WTC11 (cell line): ENCODE data around the gene ZNF428. TPM values are rescaled to one million over a fixed set of nuclear protein-coding genes. Genes with fewer than 3 reads are reported as not detected.

Source experiments
- ATAC-seq: fragments of 200-7000 bp; cut with Tn5 transposase; 2 replicates; pipeline ENCODE4 v1.10.0; 2021; ENCODE audit warnings: mild to moderate bottlenecking, moderate library complexity
- CTCF ChIA-PET: fragments of 300-600 bp; sonication (Branson Sonifier 250); formaldehyde crosslinking; loops from one replicate; lab custom pipeline; 2021; ENCODE audit warnings: antibody characterized with exemption; lab: Charles Lee
- POLR2A ChIA-PET: fragments of 350-600 bp; sonication (Branson Sonifier 250); formaldehyde crosslinking; loops from one replicate; lab custom pipeline; 2021; ENCODE audit warnings: antibody characterized with exemption; lab: Charles Lee
- DNase-seq: peaks from one replicate; pipeline ENCODE4 v3.0.0; 2021; ENCODE audit warnings: low spot score
- H3K27ac Mint-ChIP-seq: 2 replicates; pipeline ENCODE4 v1.8.0; 2021; ENCODE audit warnings: mixed read lengths
- H3K27me3 Mint-ChIP-seq: 2 replicates; pipeline ENCODE4 v1.8.0; 2021; ENCODE audit warnings: low read depth, mild to moderate bottlenecking, moderate library complexity, mixed read lengths
- H3K36me3 Mint-ChIP-seq: 2 replicates; pipeline ENCODE4 v1.8.0; 2021; ENCODE audit warnings: mixed read lengths
- H3K4me1 Mint-ChIP-seq: 2 replicates; pipeline ENCODE4 v1.8.0; 2022; ENCODE audit warnings: mixed read lengths
- H3K4me3 Mint-ChIP-seq: 2 replicates; pipeline ENCODE4 v1.8.0; 2021; ENCODE audit warnings: mild to moderate bottlenecking, moderate library complexity, mixed read lengths
- H3K9me3 Mint-ChIP-seq: 2 replicates; pipeline ENCODE4 v1.8.0; 2021; ENCODE audit warnings: mixed read lengths
- EMX1 ChIP-seq: fragments of 250-450 bp; sonication (Bioruptor Pico); IDR thresholded peaks from 2 replicates; pipeline ENCODE4 v1.8.0; 2021; ENCODE audit warnings: mild to moderate bottlenecking
- IRF2 ChIP-seq: sonication (generic); formaldehyde crosslinking; IDR thresholded peaks from 2 replicates; pipeline ENCODE4 v1.8.0; 2022; ENCODE audit warnings: low read depth, missing genetic modification reagents, borderline replicate concordance
- JAZF1 ChIP-seq: fragments of 250-450 bp; sonication (Bioruptor Pico); IDR thresholded peaks from 2 replicates; pipeline ENCODE4 v1.9.0; 2021; ENCODE audit warnings: moderate library complexity, mild to moderate bottlenecking, inconsistent platforms
- NFATC4 ChIP-seq: fragments of 250-450 bp; sonication (Bioruptor Pico); IDR thresholded peaks from 2 replicates; pipeline ENCODE4 v1.9.0; 2021; ENCODE audit warnings: mild to moderate bottlenecking
- NR3C1 ChIP-seq: sonication (generic); formaldehyde crosslinking; conservative IDR thresholded peaks from 2 replicates; pipeline ENCODE4 v1.8.1; 2023; ENCODE audit warnings: low read depth, mild to moderate bottlenecking, missing genetic modification reagents
- PRRX2 ChIP-seq: fragments of 250-450 bp; sonication (Bioruptor Pico); IDR thresholded peaks from 2 replicates; pipeline ENCODE4 v1.8.0; 2021; ENCODE audit warnings: mild to moderate bottlenecking
- RELA ChIP-seq: sonication (generic); formaldehyde crosslinking; IDR thresholded peaks from 2 replicates; pipeline ENCODE4 v1.8.1; 2022; ENCODE audit warnings: missing genetic modification reagents, mild to moderate bottlenecking, borderline replicate concordance
- SMAD3 ChIP-seq: sonication (generic); formaldehyde crosslinking; IDR thresholded peaks from 2 replicates; pipeline ENCODE4 v1.8.0; 2022; ENCODE audit warnings: missing genetic modification reagents, mild to moderate bottlenecking, borderline replicate concordance
- SMAD4 ChIP-seq: sonication (generic); formaldehyde crosslinking; IDR thresholded peaks from 2 replicates; pipeline ENCODE4 v1.8.0; 2022; ENCODE audit warnings: mild to moderate bottlenecking, missing genetic modification reagents
- SP1 ChIP-seq: sonication (generic); formaldehyde crosslinking; conservative IDR thresholded peaks from 2 replicates; pipeline ENCODE4 v1.8.1; 2022; ENCODE audit warnings: missing genetic modification reagents
- ZBTB21 ChIP-seq: sonication (generic); formaldehyde crosslinking; IDR thresholded peaks from 2 replicates; pipeline ENCODE4 v1.8.1; 2023; ENCODE audit warnings: mild to moderate bottlenecking, missing genetic modification reagents, borderline replicate concordance
- ZNF219 ChIP-seq: sonication (generic); formaldehyde crosslinking; IDR thresholded peaks from 2 replicates; pipeline ENCODE4 v1.8.0; 2023; ENCODE audit warnings: missing genetic modification reagents, mild to moderate bottlenecking, borderline replicate concordance
- ZNF317 ChIP-seq: sonication (generic); formaldehyde crosslinking; IDR thresholded peaks from 2 replicates; pipeline ENCODE4 v1.8.1; 2023; ENCODE audit warnings: low read depth, mild to moderate bottlenecking, moderate library complexity, missing genetic modification reagents, borderline replicate concordance
- ZNF423 ChIP-seq: fragments of 250-450 bp; sonication (Bioruptor Pico); IDR thresholded peaks from 2 replicates; pipeline ENCODE4 v2.1.2; 2022; ENCODE audit warnings: mild to moderate bottlenecking, moderate library complexity
- total RNA-seq: library from RNA; stranded (reverse); gene quantifications from 3 replicates; pipeline ENCODE4 v1.2.3, GENCODE V29; 2021
- TF ChIP-seq, protein P1 (sequence below): sonication (generic); formaldehyde crosslinking; IDR thresholded peaks from 2 replicates; pipeline ENCODE4 v1.8.1; 2023; ENCODE audit warnings: mild to moderate bottlenecking, missing genetic modification reagents
- TF ChIP-seq, protein P2 (sequence below): sonication (generic); formaldehyde crosslinking; IDR thresholded peaks from 2 replicates; pipeline ENCODE4 v1.8.0; 2023; ENCODE audit warnings: missing genetic modification reagents
- TF ChIP-seq, protein P3 (sequence below): sonication (generic); formaldehyde crosslinking; conservative IDR thresholded peaks from 2 replicates; pipeline ENCODE4 v1.8.1; 2023; ENCODE audit warnings: mild to moderate bottlenecking, low read depth, missing genetic modification reagents, moderate library complexity
- TF ChIP-seq, protein P4 (sequence below): sonication (generic); formaldehyde crosslinking; conservative IDR thresholded peaks from 2 replicates; pipeline ENCODE4 v1.8.1; 2022; ENCODE audit warnings: mild to moderate bottlenecking, missing genetic modification reagents
- TF ChIP-seq, protein P5 (sequence below): fragments of 200-600 bp; IDR thresholded peaks from 2 replicates; pipeline ENCODE4 v1.8.0; 2022; ENCODE audit warnings: antibody characterized with exemption
- TF ChIP-seq, protein P6 (sequence below): sonication (generic); formaldehyde crosslinking; IDR thresholded peaks from 2 replicates; pipeline ENCODE4 v1.8.1; 2023; ENCODE audit warnings: mild to moderate bottlenecking, missing genetic modification reagents, moderate library complexity

ZNF428 gene
- total RNA-seq, 1 experiment from 2014 or later = 20.1 TPM

DNA sequence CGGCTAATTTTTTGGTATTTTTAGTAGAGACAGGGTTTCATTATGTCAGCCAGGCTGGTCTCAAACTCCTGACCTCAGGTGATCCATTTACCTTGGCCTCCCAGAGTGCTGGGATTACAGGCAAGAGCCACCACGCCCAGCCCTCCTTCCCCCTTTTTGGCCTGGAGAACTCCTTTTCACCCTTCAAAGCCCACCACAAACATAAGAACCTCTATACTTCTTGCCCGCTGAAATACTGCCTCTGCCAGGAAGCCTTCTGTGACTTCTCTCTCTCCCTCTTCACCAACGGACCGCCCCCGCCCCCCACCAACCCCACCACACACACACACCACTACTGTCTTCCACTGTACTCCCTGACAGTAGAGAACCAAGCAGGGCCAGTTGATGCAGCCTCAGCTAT lies 2.5 kb downstream of the ZNF428 start:
- H3K4me3 Mint-ChIP-seq = no peak overlapping the region
- H3K27me3 Mint-ChIP-seq = no peaks in the 10 kb centered on the region; the same call in 1 of the 2 replicates
- no peak for DNase-seq
- H3K4me1 Mint-ChIP-seq = peaks cover 12% of the 10 kb centered on the region
- CTCF ChIA-PET = interaction anchor here (1.2 to 1.6 kb wide), 2 partner anchors 22 to 51 kb away, joined by 3 to 5 read pairs; no protein-coding TSS in a partner anchor
- peaks cover 24% of the 10 kb centered on the region for H3K36me3 Mint-ChIP-seq
- H3K9me3 Mint-ChIP-seq = peaks cover 23% of the 10 kb centered on the region
- no peak for TF ChIP-seq JAZF1 (CRISPR knock-in tag)
- TF ChIP-seq, protein P1, sequence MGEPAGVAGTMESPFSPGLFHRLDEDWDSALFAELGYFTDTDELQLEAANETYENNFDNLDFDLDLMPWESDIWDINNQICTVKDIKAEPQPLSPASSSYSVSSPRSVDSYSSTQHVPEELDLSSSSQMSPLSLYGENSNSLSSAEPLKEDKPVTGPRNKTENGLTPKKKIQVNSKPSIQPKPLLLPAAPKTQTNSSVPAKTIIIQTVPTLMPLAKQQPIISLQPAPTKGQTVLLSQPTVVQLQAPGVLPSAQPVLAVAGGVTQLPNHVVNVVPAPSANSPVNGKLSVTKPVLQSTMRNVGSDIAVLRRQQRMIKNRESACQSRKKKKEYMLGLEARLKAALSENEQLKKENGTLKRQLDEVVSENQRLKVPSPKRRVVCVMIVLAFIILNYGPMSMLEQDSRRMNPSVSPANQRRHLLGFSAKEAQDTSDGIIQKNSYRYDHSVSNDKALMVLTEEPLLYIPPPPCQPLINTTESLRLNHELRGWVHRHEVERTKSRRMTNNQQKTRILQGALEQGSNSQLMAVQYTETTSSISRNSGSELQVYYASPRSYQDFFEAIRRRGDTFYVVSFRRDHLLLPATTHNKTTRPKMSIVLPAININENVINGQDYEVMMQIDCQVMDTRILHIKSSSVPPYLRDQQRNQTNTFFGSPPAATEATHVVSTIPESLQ = no peak
- no peak for TF ChIP-seq ZNF219 (CRISPR knock-in tag)
- POLR2A ChIA-PET = no interaction called here
- ATAC-seq = no peak
- no peak overlapping the region for H3K27ac Mint-ChIP-seq

DNA sequence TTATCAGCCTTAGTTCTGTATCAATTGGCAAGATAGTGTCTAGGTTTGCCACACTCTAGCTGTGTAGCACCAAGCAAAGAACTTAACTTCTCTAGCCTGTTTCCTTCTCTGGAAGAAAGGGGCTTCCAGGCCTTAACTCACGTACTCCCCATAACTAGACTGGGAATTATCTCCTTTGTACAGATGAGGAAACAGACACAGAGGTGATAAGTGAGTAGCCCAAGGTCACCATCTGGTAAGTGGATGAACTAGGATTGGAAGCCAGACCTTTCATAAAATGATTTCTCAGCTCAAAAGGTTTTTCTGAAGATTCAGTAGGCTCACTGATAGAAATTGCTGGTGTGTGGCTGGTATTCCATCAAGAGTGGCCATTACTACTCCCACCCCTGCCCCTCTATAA lies 3.1 kb downstream of the ZNF428 start:
- no peak for ATAC-seq
- Mint-ChIP-seq H3K36me3 (peaks cover 27% of the 10 kb centered on the region), H3K4me1 (peaks cover 10% of the 10 kb centered on the region), H3K27ac (no peak overlapping the region), H3K9me3 (peaks cover 24% of the 10 kb centered on the region), H3K27me3 (no peaks in the 10 kb centered on the region; the same call in 1 of the 2 replicates), H3K4me3 (no peak overlapping the region)
- no peak for DNase-seq
- ChIA-PET CTCF (interaction anchor here (0.8 to 1.3 kb wide), 2 partner anchors 46 to 61 kb away, joined by 3 to 4 read pairs; no protein-coding TSS in a partner anchor), POLR2A (no interaction called here)
- no peak for TF ChIP-seq NFATC4 (CRISPR knock-in tag)
- TF ChIP-seq, protein P2, sequence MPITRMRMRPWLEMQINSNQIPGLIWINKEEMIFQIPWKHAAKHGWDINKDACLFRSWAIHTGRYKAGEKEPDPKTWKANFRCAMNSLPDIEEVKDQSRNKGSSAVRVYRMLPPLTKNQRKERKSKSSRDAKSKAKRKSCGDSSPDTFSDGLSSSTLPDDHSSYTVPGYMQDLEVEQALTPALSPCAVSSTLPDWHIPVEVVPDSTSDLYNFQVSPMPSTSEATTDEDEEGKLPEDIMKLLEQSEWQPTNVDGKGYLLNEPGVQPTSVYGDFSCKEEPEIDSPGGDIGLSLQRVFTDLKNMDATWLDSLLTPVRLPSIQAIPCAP (CRISPR knock-in tag) = no peak
- TF ChIP-seq, protein P3, sequence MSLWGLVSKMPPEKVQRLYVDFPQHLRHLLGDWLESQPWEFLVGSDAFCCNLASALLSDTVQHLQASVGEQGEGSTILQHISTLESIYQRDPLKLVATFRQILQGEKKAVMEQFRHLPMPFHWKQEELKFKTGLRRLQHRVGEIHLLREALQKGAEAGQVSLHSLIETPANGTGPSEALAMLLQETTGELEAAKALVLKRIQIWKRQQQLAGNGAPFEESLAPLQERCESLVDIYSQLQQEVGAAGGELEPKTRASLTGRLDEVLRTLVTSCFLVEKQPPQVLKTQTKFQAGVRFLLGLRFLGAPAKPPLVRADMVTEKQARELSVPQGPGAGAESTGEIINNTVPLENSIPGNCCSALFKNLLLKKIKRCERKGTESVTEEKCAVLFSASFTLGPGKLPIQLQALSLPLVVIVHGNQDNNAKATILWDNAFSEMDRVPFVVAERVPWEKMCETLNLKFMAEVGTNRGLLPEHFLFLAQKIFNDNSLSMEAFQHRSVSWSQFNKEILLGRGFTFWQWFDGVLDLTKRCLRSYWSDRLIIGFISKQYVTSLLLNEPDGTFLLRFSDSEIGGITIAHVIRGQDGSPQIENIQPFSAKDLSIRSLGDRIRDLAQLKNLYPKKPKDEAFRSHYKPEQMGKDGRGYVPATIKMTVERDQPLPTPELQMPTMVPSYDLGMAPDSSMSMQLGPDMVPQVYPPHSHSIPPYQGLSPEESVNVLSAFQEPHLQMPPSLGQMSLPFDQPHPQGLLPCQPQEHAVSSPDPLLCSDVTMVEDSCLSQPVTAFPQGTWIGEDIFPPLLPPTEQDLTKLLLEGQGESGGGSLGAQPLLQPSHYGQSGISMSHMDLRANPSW (CRISPR knock-in tag) = no peak
- no peak for TF ChIP-seq SP1
- TF ChIP-seq, protein P4, sequence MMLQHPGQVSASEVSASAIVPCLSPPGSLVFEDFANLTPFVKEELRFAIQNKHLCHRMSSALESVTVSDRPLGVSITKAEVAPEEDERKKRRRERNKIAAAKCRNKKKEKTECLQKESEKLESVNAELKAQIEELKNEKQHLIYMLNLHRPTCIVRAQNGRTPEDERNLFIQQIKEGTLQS (CRISPR knock-in tag) = no peak
- TF ChIP-seq RELA (CRISPR knock-in tag) = no peak

DNA sequence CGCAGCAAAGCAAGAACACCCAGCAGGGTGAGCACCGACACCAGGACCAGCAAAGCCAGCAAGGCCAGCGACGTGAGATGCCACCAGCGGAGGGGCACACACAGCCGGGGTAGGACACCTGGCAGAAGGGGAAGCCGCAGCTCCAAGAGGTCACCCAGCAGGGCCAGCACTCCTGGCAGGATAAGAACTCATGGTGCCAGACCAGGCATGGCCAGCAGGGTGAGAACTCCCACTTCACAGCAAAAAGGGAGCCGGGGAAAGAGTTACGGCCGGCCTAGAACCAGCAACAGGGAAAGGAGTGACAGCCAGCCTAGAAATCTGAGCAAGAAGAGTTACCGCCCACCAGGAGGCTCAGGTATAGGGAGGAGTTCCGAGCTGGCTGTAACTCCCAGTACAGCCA lies 7.1 kb downstream of the ZNF428 start:
- Mint-ChIP-seq H3K36me3 (peaks cover 27% of the 10 kb centered on the region), H3K4me1 (peaks cover 6% of the 10 kb centered on the region; the same call in 1 of the 2 replicates), H3K4me3 (no peak overlapping the region), H3K27ac (no peak overlapping the region), H3K27me3 (no peaks in the 10 kb centered on the region; the same call in 1 of the 2 replicates), H3K9me3 (peaks cover 24% of the 10 kb centered on the region)
- TF ChIP-seq NR3C1 = no peak
- no peak for TF ChIP-seq ZBTB21 (CRISPR knock-in tag)
- TF ChIP-seq ZNF317 = no peak
- ATAC-seq = no peak
- no peak for DNase-seq
- POLR2A ChIA-PET = no interaction called here
- CTCF ChIA-PET = no interaction called here

DNA sequence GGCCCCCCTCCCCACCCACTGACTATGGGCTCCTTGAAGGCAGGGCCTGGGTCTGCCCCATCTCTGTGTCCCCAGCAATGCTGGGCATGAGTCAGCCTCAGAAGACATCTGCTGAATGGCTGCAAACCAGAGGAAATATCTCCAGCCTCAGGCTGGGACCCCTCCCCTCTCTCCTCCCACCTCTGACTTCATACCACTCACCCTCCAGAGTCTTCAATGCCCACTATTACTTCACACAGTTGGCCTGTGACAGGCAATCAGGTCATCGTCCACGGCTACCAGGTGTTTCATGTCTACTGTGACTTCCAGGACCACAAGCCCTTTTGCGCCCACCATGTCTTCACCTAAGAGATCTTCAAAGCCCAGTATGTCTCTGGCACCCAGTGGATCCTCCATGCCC lies 7.6 kb downstream of the ZNF428 start, which contains the start of gene SRRM5:
SRRM5 (plus strand) TSS at position 301 of the 400 bp plus-strand sequence; CDS start at position 335, 34 bp downstream.
- Mint-ChIP-seq H3K27me3 (no peaks in the 10 kb centered on the region; the same call in 1 of the 2 replicates), H3K36me3 (peaks cover 27% of the 10 kb centered on the region), H3K4me1 (peaks cover 6% of the 10 kb centered on the region; the same call in 1 of the 2 replicates), H3K4me3 (no peak within 1 kb of the TSS), H3K9me3 (peaks cover 24% of the 10 kb centered on the region), H3K27ac (0 out of 2 replicates have a peak within 1 kb of the TSS, but pooled peaks have one; percentile 28)
- POLR2A ChIA-PET = no interaction called here
- TF ChIP-seq IRF2 (CRISPR knock-in tag) (no peak), PRRX2 (no peak), ZNF423 (CRISPR knock-in tag) (no peak), SMAD3 (CRISPR knock-in tag) (no peak), SMAD4 (CRISPR knock-in tag) (no peak), EMX1 (CRISPR knock-in tag) (no peak)
- TF ChIP-seq, protein P5, sequence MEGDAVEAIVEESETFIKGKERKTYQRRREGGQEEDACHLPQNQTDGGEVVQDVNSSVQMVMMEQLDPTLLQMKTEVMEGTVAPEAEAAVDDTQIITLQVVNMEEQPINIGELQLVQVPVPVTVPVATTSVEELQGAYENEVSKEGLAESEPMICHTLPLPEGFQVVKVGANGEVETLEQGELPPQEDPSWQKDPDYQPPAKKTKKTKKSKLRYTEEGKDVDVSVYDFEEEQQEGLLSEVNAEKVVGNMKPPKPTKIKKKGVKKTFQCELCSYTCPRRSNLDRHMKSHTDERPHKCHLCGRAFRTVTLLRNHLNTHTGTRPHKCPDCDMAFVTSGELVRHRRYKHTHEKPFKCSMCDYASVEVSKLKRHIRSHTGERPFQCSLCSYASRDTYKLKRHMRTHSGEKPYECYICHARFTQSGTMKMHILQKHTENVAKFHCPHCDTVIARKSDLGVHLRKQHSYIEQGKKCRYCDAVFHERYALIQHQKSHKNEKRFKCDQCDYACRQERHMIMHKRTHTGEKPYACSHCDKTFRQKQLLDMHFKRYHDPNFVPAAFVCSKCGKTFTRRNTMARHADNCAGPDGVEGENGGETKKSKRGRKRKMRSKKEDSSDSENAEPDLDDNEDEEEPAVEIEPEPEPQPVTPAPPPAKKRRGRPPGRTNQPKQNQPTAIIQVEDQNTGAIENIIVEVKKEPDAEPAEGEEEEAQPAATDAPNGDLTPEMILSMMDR = no peak
- TF ChIP-seq, protein P6, sequence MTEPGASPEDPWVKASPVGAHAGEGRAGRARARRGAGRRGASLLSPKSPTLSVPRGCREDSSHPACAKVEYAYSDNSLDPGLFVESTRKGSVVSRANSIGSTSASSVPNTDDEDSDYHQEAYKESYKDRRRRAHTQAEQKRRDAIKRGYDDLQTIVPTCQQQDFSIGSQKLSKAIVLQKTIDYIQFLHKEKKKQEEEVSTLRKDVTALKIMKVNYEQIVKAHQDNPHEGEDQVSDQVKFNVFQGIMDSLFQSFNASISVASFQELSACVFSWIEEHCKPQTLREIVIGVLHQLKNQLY (CRISPR knock-in tag) = no peak
- no peak for DNase-seq
- CTCF ChIA-PET = no interaction called here
- ATAC-seq = no peak
